ENCODE data around the gene TEX19.

TEX19 gene

DNA sequence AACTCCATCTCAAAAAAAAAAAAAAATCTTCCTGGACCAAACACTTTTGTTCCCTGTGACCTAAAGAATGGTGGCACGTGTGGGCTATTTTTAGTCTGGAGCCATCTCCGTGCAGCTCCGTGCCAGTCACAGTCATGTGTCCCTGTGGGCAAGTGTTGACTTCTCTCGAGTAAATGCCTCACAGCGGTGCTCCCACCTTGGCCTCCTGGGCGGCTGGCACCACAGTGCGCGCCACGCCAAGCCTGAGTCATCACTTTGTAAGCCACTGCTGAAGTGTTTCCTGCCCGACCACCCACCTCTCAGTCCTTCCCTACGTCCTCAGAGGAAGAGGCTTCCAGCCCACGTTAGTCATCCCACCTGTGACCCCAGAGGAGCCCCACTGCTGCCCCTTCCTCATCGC is 48.2 kb downstream of the TEX19 start:
- Histone ChIP-seq H3K9ac (no peak overlapping the region), H3K27me3 (ENCODE audit: insufficient read depth, low read depth) (no peaks in the 10 kb centered on the region), H3K36me3 (ENCODE audit: insufficient read depth) (no peaks in the 10 kb centered on the region), H3K4me2 (no peak overlapping the region), H4K20me1 (ENCODE audit: insufficient read depth) (no peaks in the 10 kb centered on the region), H3K4me3 (IDR thresholded peaks at IDR 0.05; ENCODE audit: insufficient read depth, low read depth, low read length) (no peak overlapping the region), H3K27ac (no peak overlapping the region), H3K79me2 (ENCODE audit: insufficient read depth, low read depth) (no peaks in the 10 kb centered on the region), H3K4me1 (ENCODE audit: low read depth, poor library complexity, severe bottlenecking) (peaks cover 48% of the 10 kb centered on the region), H2AFZ (ENCODE audit: low read depth) (no peak overlapping the region)
- TF ChIP-seq, protein P1, sequence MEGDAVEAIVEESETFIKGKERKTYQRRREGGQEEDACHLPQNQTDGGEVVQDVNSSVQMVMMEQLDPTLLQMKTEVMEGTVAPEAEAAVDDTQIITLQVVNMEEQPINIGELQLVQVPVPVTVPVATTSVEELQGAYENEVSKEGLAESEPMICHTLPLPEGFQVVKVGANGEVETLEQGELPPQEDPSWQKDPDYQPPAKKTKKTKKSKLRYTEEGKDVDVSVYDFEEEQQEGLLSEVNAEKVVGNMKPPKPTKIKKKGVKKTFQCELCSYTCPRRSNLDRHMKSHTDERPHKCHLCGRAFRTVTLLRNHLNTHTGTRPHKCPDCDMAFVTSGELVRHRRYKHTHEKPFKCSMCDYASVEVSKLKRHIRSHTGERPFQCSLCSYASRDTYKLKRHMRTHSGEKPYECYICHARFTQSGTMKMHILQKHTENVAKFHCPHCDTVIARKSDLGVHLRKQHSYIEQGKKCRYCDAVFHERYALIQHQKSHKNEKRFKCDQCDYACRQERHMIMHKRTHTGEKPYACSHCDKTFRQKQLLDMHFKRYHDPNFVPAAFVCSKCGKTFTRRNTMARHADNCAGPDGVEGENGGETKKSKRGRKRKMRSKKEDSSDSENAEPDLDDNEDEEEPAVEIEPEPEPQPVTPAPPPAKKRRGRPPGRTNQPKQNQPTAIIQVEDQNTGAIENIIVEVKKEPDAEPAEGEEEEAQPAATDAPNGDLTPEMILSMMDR (conservative IDR thresholded peaks at IDR 0.05; ENCODE audit: low read depth, low read length), result no peak

DNA sequence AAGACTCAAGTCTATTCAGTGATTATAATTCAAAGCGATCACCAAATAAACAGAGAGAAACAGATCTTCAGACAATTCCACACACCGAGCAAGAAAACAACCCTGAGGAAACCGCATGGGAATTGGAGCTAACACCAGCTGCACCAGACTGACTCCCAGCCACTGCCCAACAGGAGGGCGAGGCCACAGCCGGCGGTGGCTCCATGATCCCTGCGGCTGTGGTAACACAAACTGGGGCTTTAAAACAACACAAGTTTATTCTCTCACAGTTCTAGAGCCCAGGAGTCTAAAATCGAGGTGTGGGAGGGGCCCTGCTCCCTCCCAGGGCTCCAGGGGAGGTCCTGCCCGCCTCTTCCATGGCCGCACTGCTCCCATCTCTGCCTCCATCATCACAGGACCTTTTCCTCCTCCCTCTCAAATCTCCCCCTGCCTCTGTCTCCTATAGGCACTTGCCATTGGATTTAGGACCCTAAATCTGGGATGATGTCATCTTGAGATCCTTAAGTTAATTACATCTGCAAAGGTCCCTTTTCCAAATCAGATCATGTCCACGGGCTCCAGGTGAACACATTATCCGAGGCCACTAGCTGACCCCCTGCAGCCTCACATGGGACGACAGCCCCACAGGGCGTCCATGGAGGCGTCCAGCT is 49.4 kb downstream of the TEX19 start:
- H3K27me3 ChIP-seq (ENCODE audit: insufficient read depth, low read depth), result no peaks in the 10 kb centered on the region
- peaks cover 36% of the 10 kb centered on the region for H3K4me1 ChIP-seq (ENCODE audit: low read depth, poor library complexity, severe bottlenecking)

DNA sequence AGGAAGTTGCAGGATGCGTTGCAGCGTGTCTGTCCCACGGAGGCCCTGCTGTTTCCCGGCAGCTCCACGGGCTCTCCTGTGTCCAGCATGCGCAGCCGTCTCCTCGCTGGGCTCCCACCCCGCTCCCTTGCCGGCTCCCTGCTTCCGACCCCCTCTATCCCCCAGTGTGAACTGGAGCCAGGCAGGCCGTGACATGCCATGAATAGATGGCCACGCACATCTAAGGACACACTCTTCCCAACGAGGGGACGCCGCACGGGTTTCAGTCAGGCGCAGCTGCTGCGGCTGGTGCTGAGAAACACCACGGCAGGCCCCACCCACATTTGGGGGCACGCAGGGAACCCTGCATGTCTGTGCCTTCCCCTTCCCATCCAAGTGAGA is 49.9 kb downstream of the TEX19 start:
- Histone ChIP-seq H2AFZ (ENCODE audit: low read depth) (no peak overlapping the region), H3K27ac (no peak overlapping the region), H3K79me2 (ENCODE audit: insufficient read depth, low read depth) (no peaks in the 10 kb centered on the region), H3K4me2 (no peak overlapping the region), H4K20me1 (ENCODE audit: insufficient read depth) (no peaks in the 10 kb centered on the region), H3K36me3 (ENCODE audit: insufficient read depth) (no peaks in the 10 kb centered on the region), H3K4me3 (IDR thresholded peaks at IDR 0.05; ENCODE audit: insufficient read depth, low read depth, low read length) (no peak overlapping the region), H3K9ac (no peak overlapping the region), H3K27me3 (ENCODE audit: insufficient read depth, low read depth) (no peaks in the 10 kb centered on the region), H3K4me1 (ENCODE audit: low read depth, poor library complexity, severe bottlenecking) (peaks cover 31% of the 10 kb centered on the region)
- TF ChIP-seq, protein P1 (conservative IDR thresholded peaks at IDR 0.05; ENCODE audit: low read depth, low read length), result no peak

More for the DNA sequence above, 49.4 kb downstream of the TEX19 start:
- no peaks in the 10 kb centered on the region for H3K79me2 ChIP-seq (ENCODE audit: insufficient read depth, low read depth)
- H3K27ac ChIP-seq, result no peak overlapping the region
- H3K4me3 ChIP-seq (IDR thresholded peaks at IDR 0.05; ENCODE audit: insufficient read depth, low read depth, low read length), result no peak overlapping the region
- no peaks in the 10 kb centered on the region for H4K20me1 ChIP-seq (ENCODE audit: insufficient read depth)
- H2AFZ ChIP-seq (ENCODE audit: low read depth), result no peak overlapping the region
- TF ChIP-seq, protein P1 (conservative IDR thresholded peaks at IDR 0.05; ENCODE audit: low read depth, low read length), result no peak
- no peaks in the 10 kb centered on the region for H3K36me3 ChIP-seq (ENCODE audit: insufficient read depth)
- H3K4me2 ChIP-seq, result no peak overlapping the region
- H3K9ac ChIP-seq, result no peak overlapping the region

DNA sequence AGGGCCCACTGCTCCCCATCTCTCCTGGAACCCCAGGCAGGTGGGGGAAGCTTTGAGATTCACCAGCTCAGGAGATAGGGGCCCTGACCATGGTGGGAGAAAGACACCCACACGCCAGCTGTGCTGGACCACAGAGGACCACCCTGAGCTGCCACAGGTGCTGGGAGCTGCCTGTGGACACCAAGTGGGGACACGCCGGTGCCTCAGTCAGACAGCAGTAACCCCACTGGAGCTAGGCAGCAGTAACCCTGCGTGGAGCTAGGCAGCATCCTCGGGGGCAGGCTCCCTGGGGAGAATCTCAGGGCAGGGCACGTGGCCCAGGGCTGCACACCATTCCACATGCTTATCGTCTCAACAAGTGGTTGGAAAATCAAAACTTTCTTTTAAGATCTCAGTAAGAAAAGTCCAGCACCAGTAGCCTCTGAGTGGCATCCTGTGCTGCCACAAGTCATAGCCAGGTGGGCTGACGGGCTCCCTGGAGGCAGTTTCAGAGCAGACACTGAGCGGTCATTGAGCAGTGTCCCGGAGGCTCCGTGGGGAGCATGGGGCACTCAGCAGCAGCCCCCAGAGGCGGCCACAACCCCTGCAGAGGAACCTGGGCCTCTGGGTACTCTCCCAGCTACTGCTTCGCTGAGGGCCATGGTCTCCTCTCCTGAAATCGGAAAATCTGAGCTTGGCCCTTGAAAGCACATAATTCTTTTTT is 51.1 kb downstream of the TEX19 start:
- H3K4me1 ChIP-seq (ENCODE audit: low read depth, poor library complexity, severe bottlenecking), result peaks cover 29% of the 10 kb centered on the region
- no peaks in the 10 kb centered on the region for H3K36me3 ChIP-seq (ENCODE audit: insufficient read depth)
- H3K4me3 ChIP-seq (IDR thresholded peaks at IDR 0.05; ENCODE audit: insufficient read depth, low read depth, low read length), result no peak overlapping the region
- TF ChIP-seq, protein P1 (conservative IDR thresholded peaks at IDR 0.05; ENCODE audit: low read depth, low read length), result no peak
- H4K20me1 ChIP-seq (ENCODE audit: insufficient read depth), result no peaks in the 10 kb centered on the region
- H3K4me2 ChIP-seq, result no peak overlapping the region
- no peaks in the 10 kb centered on the region for H3K27me3 ChIP-seq (ENCODE audit: insufficient read depth, low read depth)
- H3K9ac ChIP-seq, result no peak overlapping the region
- no peak overlapping the region for H3K27ac ChIP-seq
- H3K79me2 ChIP-seq (ENCODE audit: insufficient read depth, low read depth), result no peaks in the 10 kb centered on the region
- no peak overlapping the region for H2AFZ ChIP-seq (ENCODE audit: low read depth)
